ENCODE results near the gene FANK1.
"Not testable (repeated sequence)": the region's sequence is repeated elsewhere in the genome, so short reads cannot be mapped to it uniquely, and the experiment has no call there.

FANK1 gene, protein sequence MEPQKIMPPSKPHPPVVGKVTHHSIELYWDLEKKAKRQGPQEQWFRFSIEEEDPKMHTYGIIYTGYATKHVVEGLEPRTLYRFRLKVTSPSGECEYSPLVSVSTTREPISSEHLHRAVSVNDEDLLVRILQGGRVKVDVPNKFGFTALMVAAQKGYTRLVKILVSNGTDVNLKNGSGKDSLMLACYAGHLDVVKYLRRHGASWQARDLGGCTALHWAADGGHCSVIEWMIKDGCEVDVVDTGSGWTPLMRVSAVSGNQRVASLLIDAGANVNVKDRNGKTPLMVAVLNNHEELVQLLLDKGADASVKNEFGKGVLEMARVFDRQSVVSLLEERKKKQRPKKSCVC

GRCh38 chr10:125896088-125896934, at the start of gene FANK1:
FANK1 (plus strand) TSS chr10:125896564; CDS start chr10:125896643, 79 bp downstream.
- peak; percentile 92 for DNase-seq

- DNase-seq: no peak
These were observed 49.5 kb upstream of the FANK1 start for GRCh38 chr10:125846894-125847293.

DNA sequence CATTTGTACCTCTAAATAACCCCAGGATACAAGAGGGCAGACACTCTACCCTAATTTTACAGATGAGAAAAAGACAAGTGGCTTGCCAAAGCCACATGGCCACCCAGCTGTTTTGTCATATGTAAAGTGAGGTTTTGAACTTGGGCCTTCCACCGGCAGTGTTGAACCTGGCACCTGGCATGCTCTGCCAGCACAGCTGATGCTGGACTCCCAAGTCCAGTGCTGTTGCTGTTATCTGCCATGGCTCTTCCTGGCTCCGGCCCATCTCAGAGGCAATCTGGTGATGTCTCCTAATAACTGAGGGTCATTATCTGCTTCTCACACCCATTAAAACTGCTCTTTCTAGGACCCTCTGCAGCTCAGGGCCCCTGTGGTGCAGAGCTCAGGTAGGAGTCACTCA, 48.0 kb upstream of the FANK1 start:
- DNase-seq: no peak

- no peak for DNase-seq
These were observed 47.5 kb upstream of the FANK1 start for GRCh38 chr10:125848857-125849256.

DNA sequence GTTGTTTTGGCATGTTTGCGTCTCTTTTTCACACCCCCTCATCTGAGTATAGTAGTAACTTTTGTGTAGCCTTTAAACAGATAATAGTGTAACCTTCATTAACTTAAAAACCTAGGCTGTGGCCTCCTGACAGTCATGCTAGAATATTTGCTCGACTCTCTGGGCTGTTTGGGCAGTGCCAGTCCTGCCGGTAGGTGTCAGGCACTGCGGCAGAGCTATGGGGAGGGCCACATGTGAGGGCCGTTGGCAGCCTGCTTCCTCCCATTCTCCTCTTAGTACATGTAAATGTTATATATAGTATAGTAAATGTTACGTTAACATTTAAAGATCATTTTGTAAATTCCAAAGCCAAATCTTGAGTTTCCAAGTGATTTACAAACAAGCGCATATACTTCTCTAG, 46.9 kb upstream of the FANK1 start:
- DNase-seq: no peak

DNA sequence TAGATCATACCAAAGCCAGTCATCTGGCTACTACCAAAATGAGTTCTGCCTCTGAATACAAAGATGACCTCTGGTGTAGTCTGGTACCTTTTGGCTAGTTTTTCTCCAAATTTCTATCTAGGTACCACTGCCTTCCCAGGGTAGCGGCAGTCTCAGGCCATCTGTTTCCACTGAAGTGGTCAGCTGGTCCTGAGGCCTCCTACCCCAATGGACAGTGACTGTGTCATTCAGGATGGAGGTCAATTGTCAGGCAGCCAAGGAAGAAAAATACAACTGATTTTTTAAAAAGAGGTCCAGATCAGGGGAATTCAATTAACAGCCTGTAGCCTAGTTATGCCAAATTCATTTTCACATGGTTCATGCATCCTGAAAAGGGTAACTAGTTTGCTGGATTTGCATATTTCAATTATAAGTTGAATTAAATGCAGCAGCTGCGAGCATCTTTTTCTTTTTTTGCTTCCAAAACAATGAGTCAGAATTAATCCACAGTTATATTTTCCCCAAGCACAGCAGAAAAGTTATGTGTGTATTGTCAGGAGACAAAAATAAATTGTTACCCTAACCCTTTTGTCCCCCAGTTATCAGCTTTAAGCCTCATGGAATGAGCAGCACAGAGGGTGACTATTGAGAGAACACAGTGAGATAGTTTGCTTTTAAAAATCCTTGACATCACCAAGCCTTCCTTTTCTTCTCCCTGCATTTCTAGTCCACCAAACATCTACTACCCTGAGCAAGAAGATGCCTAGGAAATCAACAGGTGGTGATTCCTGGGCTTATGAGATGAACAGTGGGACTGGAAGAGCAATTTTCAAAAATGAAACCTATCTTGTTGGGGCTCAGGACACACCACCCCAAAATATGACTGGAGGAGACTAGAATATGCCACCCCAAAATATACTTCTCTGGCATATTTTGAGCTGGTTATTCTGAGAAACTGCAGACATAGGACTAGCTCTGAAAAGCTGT, 45.3 kb upstream of the FANK1 start:
- DNase-seq: no peak

DNA sequence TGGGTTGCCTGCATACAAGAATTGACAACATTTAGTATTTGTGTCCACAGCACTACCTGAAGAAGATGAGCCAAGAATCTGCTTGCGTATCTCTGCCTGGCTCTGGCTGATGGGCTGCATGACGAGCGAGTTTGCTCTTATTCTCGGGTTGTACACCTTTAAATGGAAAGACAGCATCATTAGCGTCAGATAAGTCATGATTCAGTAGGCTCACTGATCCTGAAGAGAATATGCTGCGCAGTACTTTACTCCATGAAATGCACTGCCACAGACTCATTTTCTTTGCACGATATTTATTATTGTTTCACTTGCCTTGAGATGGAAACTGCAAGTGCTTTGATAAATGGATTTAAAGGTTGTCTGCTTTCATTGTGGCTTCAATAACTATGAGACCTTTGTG, 43.9 kb upstream of the FANK1 start:
- DNase-seq: no peak

DNA sequence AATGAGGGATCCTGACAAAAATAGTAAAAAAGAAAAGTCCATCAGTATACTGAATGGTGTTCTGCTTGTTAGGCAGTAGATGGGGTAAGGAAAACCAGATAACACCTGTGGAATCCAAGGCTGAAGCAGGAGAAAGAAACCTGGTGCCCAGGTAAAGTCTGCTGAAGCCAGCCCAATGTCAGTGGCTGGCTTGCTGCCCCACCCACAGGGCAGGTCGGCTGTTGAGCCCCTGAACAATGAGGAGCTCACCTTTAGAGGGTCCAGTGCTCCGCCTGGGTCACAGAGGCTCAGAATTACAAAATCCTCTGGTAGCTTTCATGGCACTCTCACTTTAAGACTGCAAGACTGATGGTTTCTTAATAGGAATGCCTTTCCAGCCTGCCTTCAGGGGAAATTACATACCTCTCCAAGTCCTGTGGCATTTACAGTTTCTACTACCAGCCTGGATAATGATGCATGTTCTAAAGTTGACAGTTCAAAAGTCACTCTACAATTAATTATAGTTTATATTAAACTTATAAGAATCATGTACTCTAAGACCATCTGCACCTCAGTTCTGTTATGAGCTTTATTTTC, 39.1 kb upstream of the FANK1 start:
- DNase-seq: no peak

- DNase-seq: no peak
These were observed 37.1 kb upstream of the FANK1 start for GRCh38 chr10:125859128-125859817.

DNA sequence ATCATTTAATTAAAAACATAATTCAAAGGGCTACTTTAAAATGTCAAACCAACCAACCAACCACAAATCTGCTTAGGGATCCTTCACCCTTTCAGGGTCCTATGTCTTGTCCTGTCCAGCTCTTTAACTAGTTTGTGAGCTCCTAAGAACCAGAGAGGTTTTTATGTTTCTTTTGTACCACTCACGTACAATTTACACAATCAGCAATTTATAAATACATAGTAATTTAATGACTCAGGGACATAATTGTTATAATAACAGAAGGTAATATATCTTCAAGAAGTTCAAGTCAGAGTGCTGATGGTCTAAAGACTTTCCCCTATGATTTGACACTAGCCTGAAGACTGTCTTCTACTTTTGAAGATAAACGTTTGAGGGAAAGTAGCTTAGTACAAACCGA, 31.2 kb upstream of the FANK1 start:
- DNase-seq: no peak

GRCh38 chr10:125866421-125867029, 29.8 kb upstream of the FANK1 start:
- DNase-seq: no peak

DNA sequence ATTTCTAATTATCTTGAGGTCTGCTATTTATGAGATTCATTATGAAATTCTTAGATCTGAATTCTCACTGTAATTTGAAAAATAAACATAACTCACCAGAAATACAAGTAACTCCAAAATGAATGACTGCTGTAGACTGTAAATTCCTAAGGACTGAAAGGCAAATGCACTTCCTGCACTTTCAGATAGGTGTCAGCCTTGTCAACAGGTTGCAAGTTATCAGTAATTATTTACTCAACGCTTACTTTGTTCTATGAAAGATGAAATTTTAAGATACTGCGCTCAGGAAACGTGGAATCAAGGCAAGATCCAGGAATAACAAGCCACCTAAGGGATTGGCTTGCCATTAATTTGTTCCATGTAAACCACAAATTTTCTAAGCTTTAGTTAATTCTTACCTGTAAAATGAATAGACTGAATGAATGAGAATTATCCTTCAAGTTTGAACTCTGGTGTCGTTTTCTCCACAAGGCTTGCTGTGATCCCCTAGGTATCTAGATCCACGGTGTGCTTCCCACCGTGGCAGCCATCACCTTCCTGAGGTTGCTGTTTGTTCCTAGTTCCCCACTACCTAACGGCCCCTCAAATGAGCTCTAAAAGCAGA, 27.9 kb upstream of the FANK1 start:
- DNase-seq: no peak

DNA sequence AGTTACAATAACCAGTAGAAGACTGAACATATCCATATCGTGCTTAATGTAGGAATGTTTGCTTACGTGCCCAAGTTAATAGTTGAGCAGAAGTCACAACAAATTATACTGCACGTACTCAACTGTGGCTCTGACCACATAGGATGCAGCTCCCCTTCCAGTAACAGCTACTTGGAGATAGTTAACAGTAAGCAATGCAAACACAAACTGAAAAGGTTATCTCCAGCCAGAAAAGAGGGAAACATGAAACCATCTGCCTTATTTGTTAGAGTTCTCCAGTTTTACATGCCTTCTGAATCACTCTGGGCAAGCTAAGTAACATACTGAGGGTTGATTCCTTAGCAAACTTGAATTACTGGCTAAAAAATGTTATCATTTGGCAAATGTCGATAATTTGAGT, 25.0 kb upstream of the FANK1 start:
- DNase-seq: no peak

- DNase-seq: no peak
These were observed 17.2 kb upstream of the FANK1 start for GRCh38 chr10:125878957-125879835.

- no peak for DNase-seq
These were observed 15.6 kb upstream of the FANK1 start for GRCh38 chr10:125880719-125881118.

- DNase-seq: no peak
These were observed 15.2 kb upstream of the FANK1 start, which contains the start of gene DHX32 for GRCh38 chr10:125881192-125881591. DHX32 (minus strand) TSS chr10:125881292; CDS start chr10:125880824, 468 bp downstream.

DNA sequence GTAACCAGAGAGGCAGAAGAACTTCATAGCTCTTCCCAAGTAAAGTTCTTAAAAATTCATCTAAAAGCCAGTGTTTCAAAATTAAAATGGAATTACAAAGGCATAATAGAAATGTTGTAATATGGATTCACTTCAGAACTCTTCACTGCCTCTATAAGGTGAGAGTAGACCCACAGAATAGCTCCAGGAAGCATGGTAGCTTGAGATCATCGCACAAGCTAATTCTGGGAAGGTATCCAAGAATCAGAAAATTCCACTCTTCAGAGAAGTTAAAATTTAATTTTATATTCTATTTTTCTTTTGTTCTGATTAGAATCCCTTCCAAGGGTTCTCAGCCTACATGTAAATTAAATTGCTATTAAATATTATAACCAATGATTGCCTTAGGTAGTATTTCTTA, 13.8 kb upstream of the FANK1 start:
- DNase-seq: no peak

DNA sequence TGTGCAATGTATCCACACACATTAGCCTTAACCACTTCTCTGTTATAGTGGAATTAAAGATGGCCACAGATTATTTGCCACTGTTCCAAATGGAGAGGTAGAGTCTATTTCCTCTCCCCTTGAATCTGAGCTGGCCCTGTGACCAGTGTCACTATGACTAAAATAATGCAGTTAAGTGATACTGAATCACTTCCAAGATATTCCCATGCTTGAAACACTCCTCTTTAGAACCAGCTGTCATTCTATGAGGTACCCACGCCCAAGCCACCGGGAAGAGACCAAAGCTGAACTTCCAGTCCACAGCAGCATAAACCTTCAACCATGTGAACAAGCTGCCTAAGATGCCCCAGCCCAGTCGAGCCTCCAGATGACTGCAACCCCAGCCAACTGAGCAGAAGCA, 13.2 kb upstream of the FANK1 start:
- no peak for DNase-seq

DNA sequence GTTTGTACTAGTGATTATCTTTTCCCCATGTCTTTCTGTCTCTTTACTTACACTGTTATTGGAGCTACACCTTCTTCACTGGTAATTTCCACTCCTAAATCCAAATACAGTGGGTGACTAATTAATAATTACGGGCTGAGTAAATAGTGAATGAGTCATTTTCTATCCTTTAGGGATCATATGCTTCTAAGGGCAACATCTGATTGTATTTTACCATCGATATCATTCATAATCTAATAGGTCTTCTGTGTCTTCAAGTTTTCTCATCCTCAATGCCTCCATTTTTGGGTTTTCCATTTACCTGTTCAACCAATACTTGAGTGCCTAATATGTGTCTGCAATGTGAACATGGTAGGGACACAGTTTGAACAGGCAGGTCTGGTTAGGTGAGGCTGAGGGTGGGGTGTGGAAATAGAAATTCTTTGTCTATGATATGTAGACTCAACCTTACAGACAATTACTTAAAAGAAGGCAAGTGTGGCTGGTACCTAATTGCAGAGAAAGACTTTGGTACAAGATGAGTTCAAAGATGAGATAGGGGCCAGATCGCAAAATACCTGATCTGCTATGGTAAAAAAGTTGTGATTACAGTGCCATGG, 9.4 kb upstream of the FANK1 start:
- DNase-seq: no peak

DNA sequence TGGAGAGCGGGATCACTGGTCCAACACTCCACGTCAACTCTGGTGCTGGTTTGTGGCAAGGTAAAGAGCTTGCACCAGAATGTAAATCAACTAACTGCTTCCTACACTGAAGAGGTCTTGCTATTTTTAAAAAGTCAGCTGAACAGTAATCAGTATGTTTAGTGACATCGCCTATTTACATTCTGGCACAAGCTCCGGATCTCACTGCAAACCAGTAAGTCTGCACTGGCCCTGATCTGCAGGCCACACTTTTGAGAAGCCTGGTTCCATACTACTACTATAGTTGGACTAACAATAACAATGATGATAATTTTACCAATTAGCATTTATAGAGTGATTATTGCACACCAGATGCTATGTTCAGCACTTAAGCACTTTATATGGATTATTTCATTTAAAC, 6.9 kb upstream of the FANK1 start:
- DNase-seq: not testable (repeated sequence)

All from activated CD8-positive, alpha-beta memory T cell treated with anti-CD3 and anti-CD28 coated beads for 24 hours (primary cell).